C4-2B (cell line): ENCODE measurements around the gene TNFAIP8.

Experiments
- H3K27ac ChIP-seq: fragments of 450-650 bp; 2 replicates; pipeline ENCODE4 v1.5.1; 2017
- CTCF ChIP-seq: fragments of 450-650 bp; conservative IDR thresholded peaks from 2 replicates; pipeline ENCODE4 v1.5.1; 2017; ENCODE audit warnings: mild to moderate bottlenecking
- ZFX ChIP-seq: fragments of 450-650 bp; IDR thresholded peaks from 2 replicates; pipeline ENCODE4 v1.6.1; 2017

Gene TNFAIP8

DNA sequence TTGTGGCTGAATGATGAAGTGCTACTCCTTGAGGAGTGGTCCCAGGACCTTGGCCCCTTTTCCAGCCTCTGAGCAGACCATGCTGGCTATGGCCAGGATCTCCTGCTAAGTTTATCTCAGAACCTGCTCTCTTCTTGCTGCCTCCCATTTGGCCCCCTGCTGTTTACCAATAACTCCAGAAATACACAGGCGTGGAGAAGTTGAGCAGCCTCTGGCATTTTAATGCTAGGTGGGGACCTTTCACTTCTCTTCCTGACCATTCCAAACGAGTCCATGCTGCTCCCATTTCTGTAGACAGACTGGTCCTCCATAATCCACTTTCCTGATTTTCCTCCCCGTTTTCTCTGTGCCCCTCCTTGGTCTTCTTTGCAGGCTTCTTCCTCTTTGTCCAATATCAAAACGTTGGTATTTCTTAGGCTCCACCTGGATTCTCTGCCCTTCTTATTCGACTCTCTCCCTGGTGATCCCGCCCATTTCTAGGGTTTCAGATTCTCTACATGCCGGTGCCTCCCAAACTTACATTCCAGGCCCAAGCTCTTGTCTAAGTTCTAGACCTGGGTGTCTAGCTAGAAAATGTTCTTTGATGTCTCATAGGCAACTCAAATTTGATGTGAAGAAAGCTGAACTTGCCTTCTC lies 33.4 kb upstream of the TNFAIP8 start:
- peak overlapping the region; percentile 81 for H3K27ac ChIP-seq
- no peak for TF ChIP-seq ZFX
- TF ChIP-seq CTCF: no peak

- no peak for TF ChIP-seq ZFX
- no peak for TF ChIP-seq CTCF
- peak overlapping the region; percentile 81; the same call in 1 of the 2 replicates for H3K27ac ChIP-seq
Observed at GRCh38 chr5:119322948-119323537, 32.8 kb upstream of the TNFAIP8 start.

GRCh38 chr5:119323601-119324000 lies 32.2 kb upstream of the TNFAIP8 start:
- TF ChIP-seq ZFX (no peak), CTCF (no peak)
- H3K27ac ChIP-seq: peak overlapping the region; percentile 81

GRCh38 chr5:119324842-119325241 lies 31.0 kb upstream of the TNFAIP8 start:
- TF ChIP-seq ZFX (no peak), CTCF (no peak)

DNA sequence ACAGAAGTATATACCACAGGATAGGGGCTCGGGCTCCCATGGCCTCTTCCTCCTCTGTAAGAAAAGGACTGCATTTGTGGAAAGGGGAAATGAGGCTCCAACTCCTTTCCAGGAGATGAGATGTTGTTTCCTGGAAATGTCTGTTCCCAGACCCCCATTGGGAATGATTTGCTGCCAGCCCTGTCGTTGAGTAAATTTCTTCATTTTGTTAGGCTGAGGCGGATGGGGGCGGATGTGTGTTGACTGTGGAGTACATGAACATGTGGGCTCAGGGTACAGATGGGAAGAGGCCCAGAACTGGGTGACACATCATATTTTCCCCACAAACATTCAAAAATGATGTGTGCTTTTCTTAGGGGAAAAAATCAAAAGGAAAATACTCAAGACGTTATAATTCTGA lies 28.8 kb upstream of the TNFAIP8 start:
- TF ChIP-seq ZFX (no peak), CTCF (no peak)
- H3K27ac ChIP-seq: no peak overlapping the region

More at GRCh38 chr5:119324842-119325241, 31.0 kb upstream of the TNFAIP8 start:
- H3K27ac ChIP-seq: peak overlapping the region; percentile 81; the same call in 1 of the 2 replicates

DNA sequence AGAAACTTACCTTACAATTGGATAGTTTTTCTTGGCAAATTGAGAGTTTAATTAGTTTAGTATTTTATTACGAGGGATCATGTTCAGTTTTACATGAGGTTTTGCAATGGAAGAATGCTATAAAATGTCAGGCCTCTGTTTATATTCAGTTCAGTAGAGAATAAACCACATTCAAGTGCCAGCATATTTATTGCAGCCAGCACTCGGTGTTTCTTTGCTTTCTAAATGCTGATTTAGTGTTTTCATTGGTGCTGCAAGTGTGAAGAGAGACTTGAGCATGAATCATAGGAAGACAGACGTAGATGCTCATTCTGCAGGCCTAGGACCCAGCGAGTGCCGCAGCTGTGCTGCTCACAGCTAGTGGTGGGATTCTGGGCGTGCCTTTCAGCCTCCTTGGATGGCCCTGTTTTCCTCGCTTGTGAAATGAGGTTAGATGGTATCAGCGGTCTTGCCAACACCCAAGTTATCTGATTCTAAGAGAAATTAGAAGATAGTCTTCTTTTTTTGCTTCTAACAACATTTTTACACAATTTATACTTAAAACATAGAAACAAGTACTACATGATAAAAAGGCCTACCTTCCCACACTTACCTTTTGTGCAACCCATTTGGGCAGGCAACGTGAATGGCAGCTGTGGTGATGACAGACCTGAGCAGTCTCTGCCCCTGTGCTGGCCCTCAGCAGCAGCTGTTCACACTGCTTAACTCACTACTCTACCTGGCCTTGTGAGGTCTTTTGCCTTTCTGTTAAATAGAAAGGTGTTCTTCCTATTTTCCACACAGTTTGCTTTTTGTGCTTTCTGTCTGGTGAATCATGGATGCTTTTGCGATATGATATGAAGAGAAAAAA lies 26.8 kb upstream of the TNFAIP8 start:
- H3K27ac ChIP-seq: peak overlapping the region; percentile 46
- no peak for TF ChIP-seq ZFX
- TF ChIP-seq CTCF: no peak

- peak overlapping the region; percentile 46; the same call in 1 of the 2 replicates for H3K27ac ChIP-seq
- TF ChIP-seq CTCF (no peak), ZFX (no peak)
Observed at GRCh38 chr5:119329666-119330065, 26.2 kb upstream of the TNFAIP8 start.
